RWPE2 (cell line): ENCODE measurements around the gene UBE2J2.
A peak's percentile ranks its signal among the peaks of the same experiment; 100 is the strongest.

Experiments used
- ATAC-seq: fragments of 200-7000 bp; cut with Tn5 transposase; 3 replicates; pipeline ENCODE4 v1.9.1; 2021; ENCODE audit warnings: low read depth
- DNase-seq: peaks from one replicate; pipeline ENCODE4 v3.0.0-alpha.2; 2020; ENCODE audit warnings: low spot score
- H3K27ac ChIP-seq: fragments of 450-650 bp; 2 replicates; pipeline ENCODE4 v1.5.1; 2017; ENCODE audit warnings: mild to moderate bottlenecking; ENCODE audit not compliant: poor library complexity, severe bottlenecking
- H3K27me3 ChIP-seq: fragments of 250-450 bp; sonication (Bioruptor Pico); 2 replicates; pipeline ENCODE4 v1.5.1; 2021; ENCODE audit warnings: mild to moderate bottlenecking, moderate library complexity; ENCODE audit not compliant: insufficient read depth, poor library complexity, severe bottlenecking
- H3K36me3 ChIP-seq: fragments of 250-450 bp; sonication (Bioruptor Pico); 2 replicates; pipeline ENCODE4 v1.5.1; 2020; ENCODE audit warnings: low read depth, mild to moderate bottlenecking, moderate library complexity
- H3K4me1 ChIP-seq: fragments of 250-450 bp; sonication (Bioruptor Pico); 2 replicates; pipeline ENCODE4 v1.5.1; 2021; ENCODE audit warnings: mild to moderate bottlenecking, moderate library complexity; ENCODE audit not compliant: insufficient read depth, poor library complexity, severe bottlenecking
- H3K4me3 ChIP-seq: fragments of 250-450 bp; sonication (Bioruptor Pico); 2 replicates; pipeline ENCODE4 v1.5.1; 2021; ENCODE audit warnings: mild to moderate bottlenecking, moderate library complexity; ENCODE audit not compliant: severe bottlenecking
- H3K9me3 ChIP-seq: fragments of 250-450 bp; sonication (Bioruptor Pico); 2 replicates; pipeline ENCODE4 v1.5.1; 2021; ENCODE audit warnings: mild to moderate bottlenecking, moderate library complexity; ENCODE audit not compliant: severe bottlenecking
- TF ChIP-seq, protein P1 (sequence below): fragments of 450-650 bp; IDR thresholded peaks from one replicate; pipeline ENCODE4 v1.5.1; 2017; ENCODE audit warnings: mild to moderate bottlenecking, moderate library complexity; ENCODE audit not compliant: poor library complexity, severe bottlenecking

Gene UBE2J2

DNA sequence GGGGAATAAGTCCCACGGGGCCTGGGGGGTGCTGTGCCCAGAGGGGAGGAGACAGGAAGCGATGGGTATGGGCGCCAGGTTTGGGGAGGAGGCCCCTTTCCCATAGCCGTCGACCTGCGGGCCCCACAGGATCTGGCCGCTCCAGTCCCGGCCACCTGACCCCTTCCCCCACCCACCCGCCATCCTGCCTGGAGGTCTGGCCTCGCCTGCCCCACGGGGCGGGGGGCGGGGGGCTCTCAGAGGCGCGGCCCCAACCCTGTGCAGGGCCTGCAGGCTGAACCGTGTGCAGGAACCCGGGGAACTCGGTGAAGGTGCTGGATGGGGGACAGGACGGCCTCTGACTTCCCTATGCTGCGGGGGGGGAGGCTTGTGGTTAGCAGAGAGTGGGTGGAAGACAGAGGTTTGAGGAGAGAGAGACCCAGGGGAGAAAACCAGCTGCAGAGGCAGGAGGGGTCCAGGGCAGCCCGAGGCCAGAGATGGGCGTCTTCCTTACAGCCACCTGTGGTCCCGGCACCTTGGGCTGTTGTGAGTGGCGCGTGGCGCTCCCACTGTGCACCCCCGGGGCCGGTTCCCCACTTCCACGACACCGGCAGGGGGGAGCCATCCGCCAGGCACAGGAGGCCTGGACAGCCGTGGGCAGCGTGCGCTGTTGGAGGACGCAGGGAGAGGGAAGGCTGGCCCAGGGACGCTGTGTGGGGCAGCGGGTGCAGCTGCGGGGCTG is 64.8 kb downstream of the UBE2J2 start:
- Histone ChIP-seq H3K27ac (no peak overlapping the region), H3K4me1 (no peaks in the 10 kb centered on the region), H3K36me3 (no peaks in the 10 kb centered on the region), H3K4me3 (no peak overlapping the region), H3K9me3 (no peaks in the 10 kb centered on the region), H3K27me3 (peaks cover 8% of the 10 kb centered on the region)
- ATAC-seq: no peak
- TF ChIP-seq, protein P1, sequence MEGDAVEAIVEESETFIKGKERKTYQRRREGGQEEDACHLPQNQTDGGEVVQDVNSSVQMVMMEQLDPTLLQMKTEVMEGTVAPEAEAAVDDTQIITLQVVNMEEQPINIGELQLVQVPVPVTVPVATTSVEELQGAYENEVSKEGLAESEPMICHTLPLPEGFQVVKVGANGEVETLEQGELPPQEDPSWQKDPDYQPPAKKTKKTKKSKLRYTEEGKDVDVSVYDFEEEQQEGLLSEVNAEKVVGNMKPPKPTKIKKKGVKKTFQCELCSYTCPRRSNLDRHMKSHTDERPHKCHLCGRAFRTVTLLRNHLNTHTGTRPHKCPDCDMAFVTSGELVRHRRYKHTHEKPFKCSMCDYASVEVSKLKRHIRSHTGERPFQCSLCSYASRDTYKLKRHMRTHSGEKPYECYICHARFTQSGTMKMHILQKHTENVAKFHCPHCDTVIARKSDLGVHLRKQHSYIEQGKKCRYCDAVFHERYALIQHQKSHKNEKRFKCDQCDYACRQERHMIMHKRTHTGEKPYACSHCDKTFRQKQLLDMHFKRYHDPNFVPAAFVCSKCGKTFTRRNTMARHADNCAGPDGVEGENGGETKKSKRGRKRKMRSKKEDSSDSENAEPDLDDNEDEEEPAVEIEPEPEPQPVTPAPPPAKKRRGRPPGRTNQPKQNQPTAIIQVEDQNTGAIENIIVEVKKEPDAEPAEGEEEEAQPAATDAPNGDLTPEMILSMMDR: no peak
- DNase-seq: peak; percentile 66

DNA sequence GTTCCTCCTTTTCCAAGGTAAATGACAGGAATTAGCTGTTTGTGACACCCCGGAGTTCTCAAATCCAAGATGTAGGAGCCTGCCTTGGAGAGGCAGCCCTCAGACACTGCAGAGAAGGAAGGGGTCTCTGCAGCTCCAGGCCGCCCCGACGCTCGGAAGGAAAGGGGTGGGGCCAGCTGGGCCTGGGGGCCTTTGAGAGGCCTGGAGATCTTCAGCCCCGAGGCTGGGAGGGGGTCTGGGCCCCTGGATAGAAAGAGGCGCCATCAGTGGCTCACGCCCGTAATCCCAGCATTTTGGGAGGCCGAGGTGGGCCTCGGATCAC is 66.1 kb downstream of the UBE2J2 start:
- ATAC-seq (no peak), DNase-seq (no peak)
- H3K4me3 ChIP-seq: no peak overlapping the region
- H3K27me3 ChIP-seq: peaks cover 8% of the 10 kb centered on the region
- TF ChIP-seq, protein P1: no peak
- H3K9me3 ChIP-seq: no peaks in the 10 kb centered on the region
- no peaks in the 10 kb centered on the region for H3K36me3 ChIP-seq
- H3K4me1 ChIP-seq: no peaks in the 10 kb centered on the region
- H3K27ac ChIP-seq: no peak overlapping the region

DNA sequence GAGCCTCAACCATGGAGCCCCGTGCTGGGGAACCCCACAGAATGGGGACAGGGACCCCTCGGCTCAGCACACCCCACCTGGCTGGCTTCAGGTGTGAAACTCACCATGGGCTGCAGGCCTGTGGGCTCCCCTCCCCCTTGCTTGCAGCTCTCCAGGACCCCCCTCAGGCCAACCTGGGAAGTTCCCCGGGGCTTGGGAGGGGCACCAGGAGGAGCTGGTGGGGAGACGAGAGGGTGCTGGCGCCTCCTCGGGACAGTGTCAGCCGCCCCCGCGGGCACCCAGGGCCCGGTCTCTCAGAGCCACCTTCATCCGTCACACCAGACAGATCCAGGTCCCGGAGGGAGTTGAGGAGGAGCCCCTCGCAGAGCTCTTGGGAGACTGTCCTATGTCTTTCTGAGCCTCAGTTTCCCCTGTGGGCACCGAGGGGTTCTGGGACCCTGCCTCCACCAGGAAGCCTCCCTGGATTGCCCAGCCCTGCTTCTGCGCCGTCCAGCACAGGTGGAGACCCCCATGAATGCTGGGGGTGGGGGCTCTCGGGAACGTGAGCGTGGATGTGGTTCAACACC is 66.6 kb downstream of the UBE2J2 start:
- H3K4me3 ChIP-seq: no peak overlapping the region
- H3K27ac ChIP-seq: no peak overlapping the region
- H3K27me3 ChIP-seq: peaks cover 8% of the 10 kb centered on the region
- no peaks in the 10 kb centered on the region for H3K4me1 ChIP-seq
- H3K36me3 ChIP-seq: no peaks in the 10 kb centered on the region
- no peak for DNase-seq
- no peaks in the 10 kb centered on the region for H3K9me3 ChIP-seq
- no peak for ATAC-seq
- TF ChIP-seq, protein P1: no peak

DNA sequence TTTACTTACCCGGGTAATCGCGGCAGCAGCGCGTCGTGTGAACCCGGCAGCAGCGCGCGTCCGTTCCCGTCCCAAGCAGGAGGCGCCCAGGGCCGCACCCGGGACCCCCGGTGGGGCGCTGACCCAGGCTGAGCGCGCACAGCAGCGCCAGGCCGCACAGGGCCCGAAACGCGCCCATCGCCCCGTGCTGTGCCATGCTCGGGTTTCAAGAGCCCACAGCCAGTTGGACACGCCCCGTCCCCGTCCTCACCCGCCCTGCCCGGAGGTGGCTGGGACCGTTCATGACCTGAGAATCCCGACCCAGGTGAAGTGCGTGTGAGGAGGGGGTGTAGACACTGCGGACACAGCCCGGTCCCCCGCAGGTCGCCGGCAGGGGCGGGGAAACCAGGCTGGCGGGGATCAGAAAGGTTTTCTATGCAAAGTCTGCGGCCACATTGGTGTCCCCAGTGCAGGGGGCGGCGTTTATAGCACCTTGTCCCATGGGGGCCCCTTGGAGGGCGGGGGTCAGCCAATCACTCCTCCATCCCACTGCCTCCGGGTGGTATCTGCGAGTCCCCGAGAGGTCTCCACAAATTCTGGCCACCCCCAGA is 67.2 kb downstream of the UBE2J2 start, which contains the start of gene TNFRSF18:
TSS of gene TNFRSF18 (minus strand) at position 217 of the 590 bp plus-strand sequence. CDS start at position 196, 21 bp downstream.
- no peaks in the 10 kb centered on the region for H3K4me1 ChIP-seq
- H3K27ac ChIP-seq: no peak within 1 kb of the TSS
- ATAC-seq (peak; percentile 20; the same call in 1 of the 3 replicates), DNase-seq (no peak)
- H3K9me3 ChIP-seq: no peaks in the 10 kb centered on the region
- TF ChIP-seq, protein P1: no peak
- H3K4me3 ChIP-seq: no peak within 1 kb of the TSS
- peaks cover 8% of the 10 kb centered on the region for H3K27me3 ChIP-seq
- H3K36me3 ChIP-seq: no peaks in the 10 kb centered on the region
